NCI-H526 treated with DMSO at 0.1 percent for 48 hours (cell line): ENCODE data around the gene JMJD6.

Source experiments
- DNase-seq: peaks from one replicate; lab custom pipeline; 2025; lab: John Stamatoyannopoulos, UW

Gene JMJD6

GRCh38 chr17:76679239-76679638 lies 47.2 kb downstream of the JMJD6 start:
- DNase-seq: no peak

GRCh38 chr17:76678330-76678729 lies 48.1 kb downstream of the JMJD6 start:
- no peak for DNase-seq

- no peak for DNase-seq
Observed at GRCh38 chr17:76677406-76677805, 49.0 kb downstream of the JMJD6 start.

GRCh38 chr17:76676629-76677028 lies 49.8 kb downstream of the JMJD6 start:
- no peak for DNase-seq

GRCh38 chr17:76675648-76676047 lies 50.8 kb downstream of the JMJD6 start:
- no peak for DNase-seq

DNA sequence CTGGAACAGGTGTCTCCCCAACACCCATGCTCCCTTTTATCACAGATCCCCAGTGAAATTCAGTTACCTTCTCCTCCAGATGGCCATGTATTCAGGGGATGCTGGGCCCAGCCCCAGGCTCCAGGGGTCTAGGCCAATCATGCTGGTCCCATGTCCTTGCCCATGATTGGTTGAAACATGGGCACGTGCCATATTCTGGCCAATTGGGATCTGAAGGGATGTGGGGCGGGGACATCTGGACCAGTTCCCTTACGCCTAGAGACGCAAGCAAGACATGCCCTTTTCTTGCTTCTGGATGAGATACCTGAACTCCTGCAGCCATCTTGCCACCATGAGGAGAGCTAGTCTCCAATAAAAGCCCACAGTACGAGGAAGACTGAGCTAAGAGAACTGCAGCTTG lies 51.8 kb downstream of the JMJD6 start:
- no peak for DNase-seq

DNA sequence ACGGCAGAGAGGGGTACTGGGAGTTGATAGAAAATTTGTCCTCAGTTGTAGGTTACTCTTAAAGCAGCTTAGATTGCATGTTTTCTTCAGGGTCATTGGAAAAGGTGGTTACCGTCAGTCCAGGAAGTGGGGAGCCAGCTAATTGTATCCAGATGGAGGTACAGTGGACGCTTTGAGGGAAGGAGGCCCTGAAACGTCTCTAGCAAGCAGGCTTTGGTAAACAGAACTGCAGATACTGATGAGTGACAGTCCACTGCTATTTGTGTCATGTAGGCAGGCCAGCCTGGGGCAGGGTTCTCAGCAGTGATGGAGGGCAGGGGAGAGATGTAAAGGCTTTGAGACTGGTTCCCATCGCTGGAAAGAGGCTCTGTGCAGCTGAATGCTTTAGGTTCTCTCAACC lies 52.7 kb downstream of the JMJD6 start:
- DNase-seq: no peak

GRCh38 chr17:76672892-76673291 lies 53.5 kb downstream of the JMJD6 start:
- no peak for DNase-seq

GRCh38 chr17:76672270-76672851 lies 54.0 kb downstream of the JMJD6 start:
- no peak for DNase-seq

GRCh38 chr17:76671912-76672262 lies 54.5 kb downstream of the JMJD6 start:
- no peak for DNase-seq

DNA sequence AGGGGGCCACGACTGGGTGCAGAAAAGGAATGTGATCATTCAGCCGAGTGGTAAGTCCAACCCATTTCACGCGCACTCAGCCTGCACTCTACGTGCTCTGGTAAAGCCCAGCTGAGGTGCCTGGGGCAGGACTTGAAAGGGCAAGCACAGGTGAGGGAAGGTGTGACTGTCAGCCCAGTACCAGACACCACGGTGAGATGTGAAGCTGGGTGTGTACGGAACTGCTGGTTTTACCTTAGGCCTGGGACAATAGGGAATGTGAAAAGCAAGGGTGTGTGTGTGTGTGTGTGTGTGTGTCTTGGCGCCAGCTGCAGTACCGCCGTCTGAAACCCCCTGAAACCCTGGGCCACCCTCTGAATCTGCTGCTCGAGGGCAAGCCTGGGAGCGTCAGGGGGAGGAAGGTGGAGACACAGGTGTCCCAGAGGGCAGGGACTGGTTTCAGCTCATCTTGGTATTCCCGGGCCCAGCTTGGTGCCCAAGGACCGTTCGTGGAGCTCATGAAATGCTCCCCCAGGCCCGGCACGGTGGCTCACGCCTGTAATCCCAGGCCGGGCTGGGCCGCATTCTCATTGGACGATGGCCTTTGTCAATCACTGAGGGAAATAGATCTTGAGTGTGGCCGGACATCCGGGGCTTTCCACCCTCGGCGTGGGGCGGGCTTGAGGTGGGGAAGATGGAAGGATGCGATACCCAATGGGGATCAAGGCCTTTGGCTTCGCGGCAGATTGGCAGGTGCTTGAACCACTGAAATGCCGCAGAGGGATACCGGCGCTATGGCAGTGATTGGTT lies 55.1 kb downstream of the JMJD6 start:
- DNase-seq: peak; percentile 98

GRCh38 chr17:76670718-76671122 lies 55.7 kb downstream of the JMJD6 start:
- no peak for DNase-seq

DNA sequence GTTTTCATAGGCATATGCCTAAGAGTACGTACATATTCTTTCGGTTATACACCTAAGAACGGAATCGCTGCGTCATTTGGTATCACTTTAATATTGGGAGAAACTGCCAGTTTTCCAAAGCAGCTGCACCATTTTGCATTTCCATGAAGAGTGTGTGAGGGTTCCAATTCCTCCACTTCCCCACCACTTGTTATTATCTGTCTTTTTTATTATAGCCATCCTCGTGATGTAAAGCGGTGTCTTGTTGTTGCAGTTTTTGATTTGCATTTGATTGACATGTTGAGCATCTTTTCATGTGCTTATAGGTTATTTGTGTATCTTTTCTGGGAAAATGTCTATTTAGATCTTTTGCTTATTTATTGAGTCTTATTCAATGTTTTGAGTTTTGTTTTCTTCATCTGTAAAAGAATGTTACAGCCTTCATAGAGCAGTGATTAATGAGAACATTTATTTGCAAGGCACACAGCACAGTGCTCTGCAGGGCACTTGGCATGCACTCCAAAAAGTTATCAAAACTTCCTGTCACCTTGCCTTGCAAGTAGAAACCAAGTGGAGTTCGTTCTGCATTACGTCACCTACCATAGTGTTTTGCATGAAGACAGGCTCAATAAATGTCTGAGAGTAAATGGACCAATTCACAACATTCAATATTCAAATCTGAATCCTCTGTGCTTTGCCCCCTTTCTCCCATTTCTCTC lies 56.2 kb downstream of the JMJD6 start:
- peak; percentile 14 for DNase-seq
